ENCODE results near the gene STARD7.

DNA sequence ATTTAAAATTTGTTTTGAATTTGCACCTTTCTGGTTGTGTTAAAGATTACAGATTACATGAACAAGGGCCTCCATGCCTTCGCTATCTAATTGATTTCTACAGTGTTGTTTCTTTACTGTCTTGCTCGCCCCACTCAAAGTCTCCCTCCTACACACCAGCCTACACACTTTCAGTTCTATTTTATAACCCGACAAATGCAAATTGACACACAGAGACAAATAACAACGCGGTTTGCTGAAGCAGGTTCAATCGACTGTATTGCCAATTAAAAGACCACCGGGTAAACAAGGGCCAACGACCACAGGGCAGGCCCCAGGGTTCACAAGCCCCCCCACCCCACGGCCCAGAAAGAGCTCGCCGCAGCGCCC is 869 bp downstream of the STARD7 start:
- TF ChIP-seq, protein P1, sequence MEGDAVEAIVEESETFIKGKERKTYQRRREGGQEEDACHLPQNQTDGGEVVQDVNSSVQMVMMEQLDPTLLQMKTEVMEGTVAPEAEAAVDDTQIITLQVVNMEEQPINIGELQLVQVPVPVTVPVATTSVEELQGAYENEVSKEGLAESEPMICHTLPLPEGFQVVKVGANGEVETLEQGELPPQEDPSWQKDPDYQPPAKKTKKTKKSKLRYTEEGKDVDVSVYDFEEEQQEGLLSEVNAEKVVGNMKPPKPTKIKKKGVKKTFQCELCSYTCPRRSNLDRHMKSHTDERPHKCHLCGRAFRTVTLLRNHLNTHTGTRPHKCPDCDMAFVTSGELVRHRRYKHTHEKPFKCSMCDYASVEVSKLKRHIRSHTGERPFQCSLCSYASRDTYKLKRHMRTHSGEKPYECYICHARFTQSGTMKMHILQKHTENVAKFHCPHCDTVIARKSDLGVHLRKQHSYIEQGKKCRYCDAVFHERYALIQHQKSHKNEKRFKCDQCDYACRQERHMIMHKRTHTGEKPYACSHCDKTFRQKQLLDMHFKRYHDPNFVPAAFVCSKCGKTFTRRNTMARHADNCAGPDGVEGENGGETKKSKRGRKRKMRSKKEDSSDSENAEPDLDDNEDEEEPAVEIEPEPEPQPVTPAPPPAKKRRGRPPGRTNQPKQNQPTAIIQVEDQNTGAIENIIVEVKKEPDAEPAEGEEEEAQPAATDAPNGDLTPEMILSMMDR (IDR thresholded peaks at IDR 0.05; ENCODE audit: insufficient read depth, low read depth, low read length): no peak
- no peak for TF ChIP-seq EZH2 (IDR thresholded peaks at IDR 0.05; ENCODE audit: insufficient read depth, low read length)

Data from astrocyte (in vitro differentiated cells and primary cell).